GM21528 (cell line): ENCODE results near the gene UGT1A8.
"Not testable (repeated sequence)": the region's sequence is repeated elsewhere in the genome, so short reads cannot be mapped to it uniquely, and the experiment has no call there.

Source experiments
- ATAC-seq: cut with Tn5 transposase; IDR thresholded peaks from one replicate; pipeline ENCODE4 v1.9.1; 2021; ENCODE audit warnings: mild to moderate bottlenecking, moderate library complexity; ENCODE audit not compliant: unreplicated experiment, low FRiP score

UGT1A8 gene

DNA sequence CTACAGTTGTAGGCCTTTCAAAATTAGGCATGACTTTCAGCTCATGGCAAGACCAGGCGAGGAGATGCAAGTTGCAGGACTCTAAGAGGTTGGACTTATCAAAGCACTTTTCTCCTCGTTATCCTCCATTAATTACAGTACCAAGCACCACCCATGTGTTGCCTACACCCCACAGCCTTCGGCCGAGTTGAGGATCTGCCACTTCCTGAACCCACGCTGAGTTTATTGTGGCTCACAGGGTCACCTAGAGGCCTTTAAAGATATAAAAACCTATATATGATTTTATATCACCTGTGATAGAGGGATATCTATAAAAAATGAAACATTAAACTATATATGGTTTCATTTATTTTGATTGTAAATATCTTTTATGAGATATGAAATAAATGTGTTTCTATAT, 21.4 kb downstream of the UGT1A8 start:
- ATAC-seq = no peak

DNA sequence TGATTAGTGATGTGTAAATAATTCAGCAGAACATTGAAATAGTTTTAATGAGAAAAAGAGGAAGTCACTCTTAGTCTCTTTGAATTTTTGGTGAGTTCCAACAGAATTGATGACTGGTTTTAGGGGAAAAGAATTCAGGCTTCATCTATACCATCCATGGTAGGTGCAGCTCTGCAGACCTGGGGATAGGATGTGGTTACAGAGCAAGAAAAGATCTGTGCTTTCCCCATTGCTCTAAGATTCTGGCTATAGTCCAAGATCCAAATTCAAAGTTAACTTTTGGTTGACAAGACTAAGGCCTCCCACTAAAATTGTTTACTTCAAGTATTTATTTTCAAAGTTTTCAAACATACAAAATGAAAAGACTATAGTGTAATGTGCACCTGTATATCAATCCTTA, 22.4 kb downstream of the UGT1A8 start:
- ATAC-seq = no peak

DNA sequence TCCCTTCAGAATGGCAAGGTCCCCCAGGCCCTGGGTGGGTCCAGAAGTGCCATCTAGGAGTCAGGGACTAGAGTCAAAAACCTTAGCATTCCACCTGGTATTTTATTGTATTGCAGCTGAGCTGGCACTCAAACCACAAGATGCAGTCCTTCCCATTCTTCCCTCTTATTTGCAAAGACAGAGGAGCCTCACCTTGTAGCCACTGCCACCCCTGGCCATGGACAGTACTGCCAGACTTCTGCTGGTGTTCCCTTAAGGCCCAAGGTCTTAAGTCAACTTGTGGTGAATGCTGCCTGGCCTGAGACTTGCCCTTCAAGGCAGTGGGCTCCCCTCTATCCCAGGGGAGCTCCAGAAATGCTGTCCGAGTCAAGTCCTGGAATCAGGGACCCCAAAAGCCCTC, 25.7 kb downstream of the UGT1A8 start:
- ATAC-seq = no peak

DNA sequence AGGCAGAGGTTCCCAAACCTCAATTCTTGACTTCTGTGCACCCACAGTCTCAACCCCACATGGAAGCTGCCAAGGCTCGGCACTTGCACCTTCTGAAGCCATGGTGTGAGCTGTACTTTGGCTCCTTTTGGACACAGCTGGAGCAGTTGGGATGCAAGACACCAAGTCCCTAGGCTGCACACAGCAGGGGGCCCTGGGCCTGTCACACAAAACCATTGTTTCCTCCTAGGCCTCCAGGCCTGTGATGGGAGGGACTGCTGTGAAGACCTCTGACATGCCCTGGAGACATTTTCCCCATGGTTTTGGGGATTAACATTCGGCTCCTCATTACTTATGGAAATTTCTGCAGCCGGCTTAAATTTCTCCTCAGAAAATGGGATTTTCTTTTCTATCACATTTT, 28.6 kb downstream of the UGT1A8 start:
- ATAC-seq = not testable (repeated sequence)

DNA sequence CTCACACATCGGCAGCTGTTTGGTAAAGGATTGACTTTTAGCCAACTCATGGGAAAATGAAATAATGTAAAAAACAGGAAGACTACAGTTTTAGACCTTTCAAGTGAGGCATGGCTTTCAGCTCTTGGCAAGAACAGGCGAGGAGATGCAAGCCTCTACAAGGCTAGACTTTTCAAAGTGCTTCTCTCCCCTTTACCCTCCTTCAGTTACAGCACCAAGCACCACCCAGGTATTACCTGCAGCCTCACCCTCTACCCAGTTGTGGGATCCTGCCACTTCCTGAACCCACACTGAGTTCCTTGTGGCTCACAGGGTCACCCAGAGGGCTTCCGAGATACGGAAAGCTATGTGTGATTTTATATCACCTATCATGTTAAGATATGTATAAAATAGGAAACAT, 33.5 kb downstream of the UGT1A8 start:
- ATAC-seq = no peak

DNA sequence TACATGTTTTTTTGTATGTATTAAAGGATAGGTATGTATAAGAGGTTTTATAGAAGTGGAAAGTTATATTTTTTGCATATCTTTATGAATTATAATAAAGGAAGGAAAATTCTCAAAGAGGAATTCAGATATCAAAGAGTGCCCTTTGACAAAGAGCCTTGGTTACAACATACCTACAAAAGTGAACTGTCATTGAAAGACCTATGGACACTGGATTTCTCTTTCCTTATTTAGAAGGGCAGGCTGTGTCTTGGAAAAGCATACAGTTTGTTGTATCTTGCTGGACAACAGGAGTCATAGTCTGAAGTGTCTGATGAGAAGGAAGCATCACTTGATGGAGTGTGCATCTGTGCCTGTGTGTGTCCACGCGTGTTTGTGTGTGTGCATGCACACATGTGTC, 34.0 kb downstream of the UGT1A8 start:
- ATAC-seq = no peak

DNA sequence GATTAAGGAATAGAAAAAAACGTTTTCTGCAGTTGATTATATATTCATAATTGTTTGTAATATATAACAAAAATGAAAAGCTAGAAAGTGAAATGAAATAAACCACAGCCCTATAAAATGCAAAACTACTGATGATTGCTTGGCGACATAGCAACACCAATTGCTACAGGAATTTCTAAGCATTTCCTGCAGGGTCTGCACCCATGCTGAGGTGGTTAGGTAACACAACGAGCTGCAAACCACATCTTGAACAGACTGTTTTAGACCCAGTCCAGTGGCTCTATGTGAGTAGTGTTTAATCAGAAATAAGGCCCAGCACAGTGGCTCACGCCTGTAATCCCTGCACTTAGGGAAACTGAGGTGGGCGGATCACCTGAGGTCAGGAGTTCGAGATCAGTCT, 37.1 kb downstream of the UGT1A8 start:
- ATAC-seq = no peak

DNA sequence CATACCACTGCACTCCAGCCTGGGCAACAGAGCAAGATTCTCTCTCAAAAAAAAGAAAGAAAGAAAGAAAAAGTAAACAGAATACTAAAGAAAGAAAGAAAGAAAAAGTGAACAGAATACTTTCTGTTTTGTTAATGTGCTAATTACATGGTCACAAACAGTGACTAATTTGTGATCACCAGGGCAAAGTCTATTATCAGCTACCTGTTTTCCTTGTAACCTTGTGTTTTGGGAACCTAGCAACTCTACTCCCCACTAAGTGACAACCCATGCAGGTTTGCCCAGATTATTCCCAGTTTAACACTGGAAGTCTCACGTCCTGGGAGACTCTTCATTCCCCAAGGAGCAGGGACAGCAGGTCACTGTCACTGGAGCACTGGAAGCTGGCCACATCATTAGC, 37.6 kb downstream of the UGT1A8 start:
- no peak for ATAC-seq

DNA sequence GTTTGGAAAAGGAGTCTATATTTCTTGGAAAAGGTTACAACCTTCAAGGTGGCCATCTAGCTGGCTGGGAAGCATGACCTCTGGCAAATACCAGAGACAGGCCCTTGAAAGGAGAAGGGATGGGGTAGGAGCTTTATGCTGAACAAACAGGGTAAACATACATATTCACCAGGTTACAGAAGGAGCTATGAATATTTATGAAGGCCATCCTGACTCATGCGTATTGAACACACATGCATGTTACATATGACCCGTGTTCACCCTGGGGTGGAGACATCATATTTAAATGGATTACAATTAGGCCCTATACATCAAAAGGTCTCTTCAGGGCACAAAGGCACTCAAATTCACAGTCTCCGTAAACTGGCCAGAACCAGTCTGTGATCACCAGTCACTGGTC, 38.5 kb downstream of the UGT1A8 start:
- ATAC-seq = not testable (repeated sequence)

DNA sequence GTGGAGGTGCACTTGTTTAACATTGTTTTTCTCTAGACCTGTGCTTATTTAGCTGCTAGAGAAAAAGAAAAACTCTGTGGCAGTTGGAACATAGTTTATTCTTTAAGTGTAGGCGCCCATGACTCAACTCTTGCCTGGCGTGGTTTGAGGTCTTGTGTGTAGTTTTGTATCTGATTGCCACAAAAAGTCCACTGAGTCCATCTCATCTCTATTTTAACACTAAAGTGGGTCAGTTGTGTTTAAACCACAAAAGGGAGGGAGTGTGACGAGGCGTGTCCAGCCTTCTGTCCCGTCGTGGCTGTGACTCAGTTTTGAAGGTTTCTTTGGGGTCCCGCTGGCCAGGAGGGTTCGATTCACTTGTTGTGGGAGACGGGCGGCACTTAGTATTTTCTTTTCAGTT, 39.0 kb downstream of the UGT1A8 start:
- no peak for ATAC-seq

DNA sequence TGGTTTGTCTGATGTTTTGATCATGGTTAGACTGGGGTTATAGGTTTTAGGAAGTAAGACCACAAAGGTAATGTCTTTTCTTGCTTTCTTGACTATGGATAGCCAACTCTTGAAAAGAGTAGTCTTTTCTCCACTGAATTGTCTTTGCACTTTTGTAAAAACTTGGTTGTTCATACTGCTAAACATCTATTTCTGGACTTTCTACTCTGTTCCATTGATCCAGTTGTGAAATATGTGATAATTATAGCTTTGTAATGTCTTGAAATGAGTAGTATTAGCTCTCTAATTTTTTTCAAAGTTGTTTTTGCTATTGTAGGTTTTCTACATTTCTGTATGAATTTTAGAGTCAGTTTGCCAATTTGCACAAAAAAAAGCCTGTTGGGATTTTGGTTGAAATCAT, 41.2 kb downstream of the UGT1A8 start:
- no peak for ATAC-seq

DNA sequence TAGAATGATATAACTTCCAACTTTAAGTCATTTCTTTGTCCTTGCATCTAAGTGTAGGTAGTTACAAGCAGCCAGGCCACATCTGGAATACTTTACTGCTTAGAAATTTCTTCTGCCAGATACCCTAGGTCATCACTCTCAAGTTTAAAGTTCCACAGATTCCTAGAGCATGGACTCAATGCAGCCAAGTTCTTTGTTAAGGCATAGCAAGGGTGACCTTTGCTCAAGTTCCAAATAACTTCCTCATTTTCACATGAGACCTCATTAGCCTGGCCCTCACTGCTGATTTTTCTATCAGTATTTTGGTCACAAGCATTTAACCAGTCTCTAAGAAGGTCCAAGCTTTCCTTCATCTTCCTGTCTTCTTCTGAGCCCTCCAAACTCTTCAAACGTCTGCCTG, 46.5 kb downstream of the UGT1A8 start:
- no peak for ATAC-seq

DNA sequence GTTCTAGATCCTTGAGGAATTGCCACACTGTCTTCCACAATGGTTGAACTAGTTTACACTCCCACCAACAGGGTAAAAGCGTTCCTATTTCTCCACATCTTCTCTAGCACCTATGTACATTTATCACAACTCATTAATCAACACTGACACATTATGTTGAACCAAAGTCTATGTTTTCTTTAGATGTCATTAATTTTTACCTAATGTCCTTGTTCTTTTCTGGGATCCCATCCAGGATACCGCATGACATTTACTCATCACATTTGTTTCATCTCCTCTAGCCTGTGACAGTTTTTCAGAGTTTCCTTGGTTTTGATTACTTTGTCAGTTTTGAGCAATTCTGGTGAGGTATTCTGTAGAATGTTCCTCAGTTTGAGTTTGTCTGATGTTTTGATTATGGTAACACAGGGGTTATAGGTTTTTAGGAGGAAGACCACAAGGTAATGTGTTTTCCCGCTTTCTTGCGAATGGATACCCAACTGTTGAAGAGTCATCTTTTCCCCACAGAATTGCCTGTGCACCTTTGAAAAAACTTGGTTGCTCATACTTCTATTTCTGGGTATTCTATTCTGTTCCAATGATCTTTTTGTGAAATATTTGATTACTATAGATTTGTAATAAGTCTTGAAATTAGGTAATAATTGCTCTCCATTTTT, 51.3 kb downstream of the UGT1A8 start:
- ATAC-seq = no peak

DNA sequence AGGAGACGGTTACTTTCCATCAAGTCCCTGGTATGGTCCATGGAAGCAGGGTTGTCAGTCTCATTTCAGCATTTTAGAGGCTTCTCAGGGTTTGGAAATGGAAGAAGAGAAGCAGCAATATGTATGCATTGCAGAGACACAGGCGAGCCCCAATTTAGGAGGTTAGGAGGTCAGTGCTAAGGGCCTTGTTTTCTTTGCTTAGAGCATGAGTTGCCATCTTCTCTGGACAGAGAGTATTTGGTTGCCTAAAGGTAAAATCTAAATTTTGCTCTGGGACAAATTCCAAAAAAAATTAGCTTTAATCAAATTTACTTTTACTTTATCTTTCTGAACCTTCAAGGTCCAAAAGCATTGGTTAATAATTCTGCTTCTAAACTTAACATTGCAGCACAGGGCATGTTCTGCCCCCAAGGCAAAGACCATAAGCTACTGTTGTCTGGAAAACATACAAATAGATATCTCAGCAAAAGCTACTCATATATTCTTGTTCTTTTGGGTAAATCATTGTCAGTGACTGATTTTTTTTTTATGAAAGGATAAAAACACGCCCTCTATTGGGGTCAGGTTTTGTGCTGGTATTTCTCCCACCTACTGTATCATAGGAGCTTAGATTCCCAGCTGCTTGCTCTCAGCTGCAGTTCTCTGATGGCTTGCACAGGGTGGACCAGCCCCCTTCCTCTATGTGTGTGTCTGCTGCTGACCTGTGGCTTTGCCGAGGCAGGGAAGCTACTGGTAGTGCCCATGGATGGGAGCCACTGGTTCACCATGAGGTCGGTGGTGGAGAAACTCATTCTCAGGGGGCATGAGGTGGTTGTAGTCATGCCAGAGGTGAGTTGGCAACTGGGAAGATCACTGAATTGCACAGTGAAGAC, 54.1 kb downstream of the UGT1A8 start, which contains the start of gene UGT1A9:
Gene UGT1A9, plus strand, starts transcription at position 609 of the 872 bp plus-strand sequence. Its CDS starts 37 bp downstream, at position 646.
- ATAC-seq = no peak

DNA sequence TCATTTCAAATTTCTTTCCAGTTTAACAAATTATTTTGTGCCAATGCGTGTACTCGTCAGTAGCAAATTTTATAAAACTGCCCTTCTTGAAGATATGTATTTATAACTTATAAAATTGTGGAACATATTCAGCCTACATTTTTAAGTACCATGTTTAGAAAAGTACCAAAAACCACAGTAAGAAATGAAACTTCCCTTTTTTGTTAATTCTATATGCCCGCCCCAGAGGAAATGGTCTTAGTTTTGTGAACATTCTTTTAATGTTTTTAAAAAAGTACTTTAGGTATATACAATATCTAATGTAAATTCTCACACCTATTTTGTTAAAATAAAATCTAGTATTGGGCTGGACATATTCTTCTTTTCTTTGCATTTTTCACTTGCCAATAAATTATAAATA, 55.5 kb downstream of the UGT1A8 start:
- no peak for ATAC-seq

DNA sequence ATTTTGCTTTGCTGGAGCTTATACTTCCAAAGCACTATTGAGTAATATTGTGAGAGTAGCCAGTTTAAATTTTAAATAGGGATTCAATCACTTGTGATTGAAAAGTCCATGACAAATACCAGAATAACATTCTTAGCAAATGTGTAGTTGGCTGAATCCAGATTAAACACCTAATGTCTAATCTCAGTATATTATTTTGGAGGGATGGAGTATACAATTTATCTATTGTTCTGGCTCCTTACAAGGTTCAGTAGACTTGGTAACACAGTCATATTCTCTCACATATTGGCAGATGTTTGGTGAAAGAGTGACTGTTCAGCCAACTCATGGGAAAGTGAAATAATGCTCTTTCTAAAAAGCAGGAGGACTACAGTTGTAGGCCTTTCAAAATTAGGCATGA, 56.5 kb downstream of the UGT1A8 start:
- ATAC-seq = no peak

DNA sequence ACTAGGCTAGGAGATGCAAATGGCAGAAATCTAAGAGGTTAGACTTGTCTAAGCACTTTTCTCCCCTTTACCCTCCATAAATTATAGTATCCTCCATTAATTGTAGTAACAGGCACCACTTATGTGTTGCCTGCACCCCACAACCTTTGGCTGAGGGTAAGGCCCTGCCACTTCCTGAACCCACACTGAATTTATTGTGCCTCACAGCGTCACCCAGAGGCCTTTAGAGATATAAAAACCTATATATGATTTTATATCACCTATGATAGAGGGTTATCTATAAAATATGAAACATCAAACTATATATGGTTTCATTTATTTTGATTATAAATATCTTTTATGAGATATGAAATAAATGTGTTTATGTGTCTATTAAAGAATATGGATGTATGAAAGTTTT, 56.9 kb downstream of the UGT1A8 start:
- no peak for ATAC-seq

DNA sequence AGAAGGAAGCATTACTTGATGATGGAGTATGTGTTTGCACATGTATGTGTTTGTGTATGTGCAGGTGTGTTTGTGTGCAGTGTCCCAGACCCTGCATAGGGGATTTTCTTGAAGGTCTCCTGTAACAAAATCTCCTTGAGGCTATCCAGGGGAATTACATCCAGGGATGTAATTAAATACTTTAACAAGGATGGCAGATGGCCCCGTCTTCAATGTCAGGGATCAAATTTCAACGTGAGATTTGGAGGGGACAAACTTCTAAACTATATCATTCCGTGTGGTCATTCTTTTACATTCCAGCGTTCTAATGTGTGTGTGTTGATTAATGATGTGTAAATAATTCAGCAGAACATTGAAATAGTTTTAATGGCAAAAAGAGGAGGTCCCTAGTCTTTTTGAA, 57.6 kb downstream of the UGT1A8 start:
- no peak for ATAC-seq

DNA sequence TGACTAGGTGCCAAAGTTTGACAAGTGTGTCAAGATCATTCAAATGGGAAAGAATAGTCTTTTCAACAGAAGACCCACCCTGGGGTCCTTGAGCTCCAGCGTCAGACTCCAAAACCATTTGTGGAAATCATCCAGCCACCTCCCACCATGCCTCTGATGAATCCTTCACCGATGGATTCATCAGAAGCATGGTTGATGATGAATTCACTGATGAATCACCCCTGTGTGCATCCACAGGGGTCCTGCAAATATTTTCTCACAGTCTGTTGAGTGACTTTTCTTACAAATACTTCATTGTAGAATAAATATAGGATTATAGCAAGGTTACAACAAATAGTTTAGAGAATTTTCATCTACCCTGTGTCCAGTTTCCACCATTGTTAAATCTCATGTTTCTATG, 58.6 kb downstream of the UGT1A8 start:
- ATAC-seq = no peak

DNA sequence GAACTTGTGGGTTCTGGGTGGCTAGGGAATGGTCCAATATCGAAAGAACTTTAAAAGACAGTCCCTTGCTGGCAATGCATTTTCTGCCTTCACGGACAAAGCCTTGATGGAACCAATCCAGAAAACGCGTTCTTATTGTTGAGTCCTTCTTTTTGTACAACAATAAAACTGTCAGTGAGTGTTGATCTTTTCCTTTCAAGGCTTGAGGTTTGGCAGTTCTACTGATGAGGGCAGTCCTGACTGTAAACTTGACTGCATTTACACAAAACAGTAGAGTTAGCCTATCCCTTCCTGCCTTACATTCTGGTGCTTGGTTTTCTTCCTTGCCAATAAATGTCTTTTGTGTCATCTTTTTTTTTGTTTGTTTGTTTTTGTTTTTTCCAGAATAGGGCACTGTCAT, 61.8 kb downstream of the UGT1A8 start:
- no peak for ATAC-seq

DNA sequence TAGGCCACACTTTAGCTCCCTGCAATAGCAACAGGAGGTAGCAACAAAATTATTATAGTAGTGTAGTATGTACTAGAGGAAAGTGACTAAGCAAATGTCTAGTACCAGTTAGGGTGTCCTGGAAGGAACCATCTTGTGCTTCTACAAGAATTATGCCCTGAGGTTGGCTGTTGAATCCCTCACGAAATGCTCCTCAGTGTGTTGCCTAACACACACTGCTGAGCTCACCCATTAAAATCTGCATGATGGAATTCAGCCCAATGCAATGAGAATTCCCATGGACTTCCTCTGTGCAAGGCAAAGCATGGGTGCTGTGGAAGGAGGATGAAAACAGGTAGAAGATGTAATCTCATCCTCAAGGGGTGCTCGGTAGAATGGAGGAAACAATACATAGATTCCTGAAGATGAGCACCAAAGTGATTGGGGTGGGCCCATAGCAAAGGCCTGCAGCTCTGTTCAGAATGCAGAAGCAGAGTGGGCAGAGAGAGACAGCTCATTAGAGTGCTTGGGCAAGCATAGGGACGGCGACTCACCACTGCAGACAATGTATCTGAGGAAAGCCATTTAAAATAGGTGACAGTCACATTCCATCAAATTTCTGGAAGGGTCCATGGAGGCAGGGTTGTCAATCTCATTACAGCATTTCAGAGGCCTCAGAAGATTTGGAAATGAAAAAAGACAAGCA, 63.1 kb downstream of the UGT1A8 start:
- no peak for ATAC-seq
